Measurements from ENCODE around the gene NKX6-2.

DNA sequence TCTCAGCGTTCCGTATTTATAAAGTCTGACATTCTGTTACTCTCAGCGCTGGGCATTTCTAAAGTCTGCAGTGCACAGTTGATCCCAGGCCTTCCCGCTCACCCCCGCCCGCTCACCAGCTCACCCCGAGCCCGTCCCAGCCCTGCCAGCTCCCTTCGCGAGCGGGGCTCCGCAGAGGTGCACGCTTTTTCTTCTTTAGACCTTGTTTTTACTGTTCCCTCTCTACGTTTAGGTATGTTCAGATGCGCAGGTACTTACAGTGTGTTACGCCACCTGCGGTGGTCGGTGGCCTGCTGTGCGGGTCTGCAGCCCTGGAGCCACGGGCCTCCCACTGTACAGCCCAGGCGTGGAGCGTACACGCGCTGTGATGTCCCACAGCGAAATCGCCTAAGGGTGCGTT is 28.8 kb downstream of the NKX6-2 start:
- TF ChIP-seq JUND (IDR thresholded peaks at IDR 0.05) (no peak), RAD21 (IDR thresholded peaks at IDR 0.05) (no peak), SP1 (IDR thresholded peaks at IDR 0.05) (no peak), EGR1 (IDR thresholded peaks at IDR 0.05; ENCODE audit: low read depth in 2 of 2) (no peak), GABPA (IDR thresholded peaks at IDR 0.05 in 1 of 2, conservative IDR thresholded peaks at IDR 0.05 in 1 of 2) (no peak)
- TF ChIP-seq, protein P1, sequence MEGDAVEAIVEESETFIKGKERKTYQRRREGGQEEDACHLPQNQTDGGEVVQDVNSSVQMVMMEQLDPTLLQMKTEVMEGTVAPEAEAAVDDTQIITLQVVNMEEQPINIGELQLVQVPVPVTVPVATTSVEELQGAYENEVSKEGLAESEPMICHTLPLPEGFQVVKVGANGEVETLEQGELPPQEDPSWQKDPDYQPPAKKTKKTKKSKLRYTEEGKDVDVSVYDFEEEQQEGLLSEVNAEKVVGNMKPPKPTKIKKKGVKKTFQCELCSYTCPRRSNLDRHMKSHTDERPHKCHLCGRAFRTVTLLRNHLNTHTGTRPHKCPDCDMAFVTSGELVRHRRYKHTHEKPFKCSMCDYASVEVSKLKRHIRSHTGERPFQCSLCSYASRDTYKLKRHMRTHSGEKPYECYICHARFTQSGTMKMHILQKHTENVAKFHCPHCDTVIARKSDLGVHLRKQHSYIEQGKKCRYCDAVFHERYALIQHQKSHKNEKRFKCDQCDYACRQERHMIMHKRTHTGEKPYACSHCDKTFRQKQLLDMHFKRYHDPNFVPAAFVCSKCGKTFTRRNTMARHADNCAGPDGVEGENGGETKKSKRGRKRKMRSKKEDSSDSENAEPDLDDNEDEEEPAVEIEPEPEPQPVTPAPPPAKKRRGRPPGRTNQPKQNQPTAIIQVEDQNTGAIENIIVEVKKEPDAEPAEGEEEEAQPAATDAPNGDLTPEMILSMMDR (IDR thresholded peaks at IDR 0.05; ENCODE audit: low read depth, low read length, missing input control): no peak
- TF ChIP-seq, protein P2, sequence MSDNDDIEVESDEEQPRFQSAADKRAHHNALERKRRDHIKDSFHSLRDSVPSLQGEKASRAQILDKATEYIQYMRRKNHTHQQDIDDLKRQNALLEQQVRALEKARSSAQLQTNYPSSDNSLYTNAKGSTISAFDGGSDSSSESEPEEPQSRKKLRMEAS (IDR thresholded peaks at IDR 0.05): no peak
- TF ChIP-seq, protein P3, sequence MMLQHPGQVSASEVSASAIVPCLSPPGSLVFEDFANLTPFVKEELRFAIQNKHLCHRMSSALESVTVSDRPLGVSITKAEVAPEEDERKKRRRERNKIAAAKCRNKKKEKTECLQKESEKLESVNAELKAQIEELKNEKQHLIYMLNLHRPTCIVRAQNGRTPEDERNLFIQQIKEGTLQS (IDR thresholded peaks at IDR 0.05): no peak
- TF ChIP-seq, protein P4, sequence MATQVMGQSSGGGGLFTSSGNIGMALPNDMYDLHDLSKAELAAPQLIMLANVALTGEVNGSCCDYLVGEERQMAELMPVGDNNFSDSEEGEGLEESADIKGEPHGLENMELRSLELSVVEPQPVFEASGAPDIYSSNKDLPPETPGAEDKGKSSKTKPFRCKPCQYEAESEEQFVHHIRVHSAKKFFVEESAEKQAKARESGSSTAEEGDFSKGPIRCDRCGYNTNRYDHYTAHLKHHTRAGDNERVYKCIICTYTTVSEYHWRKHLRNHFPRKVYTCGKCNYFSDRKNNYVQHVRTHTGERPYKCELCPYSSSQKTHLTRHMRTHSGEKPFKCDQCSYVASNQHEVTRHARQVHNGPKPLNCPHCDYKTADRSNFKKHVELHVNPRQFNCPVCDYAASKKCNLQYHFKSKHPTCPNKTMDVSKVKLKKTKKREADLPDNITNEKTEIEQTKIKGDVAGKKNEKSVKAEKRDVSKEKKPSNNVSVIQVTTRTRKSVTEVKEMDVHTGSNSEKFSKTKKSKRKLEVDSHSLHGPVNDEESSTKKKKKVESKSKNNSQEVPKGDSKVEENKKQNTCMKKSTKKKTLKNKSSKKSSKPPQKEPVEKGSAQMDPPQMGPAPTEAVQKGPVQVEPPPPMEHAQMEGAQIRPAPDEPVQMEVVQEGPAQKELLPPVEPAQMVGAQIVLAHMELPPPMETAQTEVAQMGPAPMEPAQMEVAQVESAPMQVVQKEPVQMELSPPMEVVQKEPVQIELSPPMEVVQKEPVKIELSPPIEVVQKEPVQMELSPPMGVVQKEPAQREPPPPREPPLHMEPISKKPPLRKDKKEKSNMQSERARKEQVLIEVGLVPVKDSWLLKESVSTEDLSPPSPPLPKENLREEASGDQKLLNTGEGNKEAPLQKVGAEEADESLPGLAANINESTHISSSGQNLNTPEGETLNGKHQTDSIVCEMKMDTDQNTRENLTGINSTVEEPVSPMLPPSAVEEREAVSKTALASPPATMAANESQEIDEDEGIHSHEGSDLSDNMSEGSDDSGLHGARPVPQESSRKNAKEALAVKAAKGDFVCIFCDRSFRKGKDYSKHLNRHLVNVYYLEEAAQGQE (IDR thresholded peaks at IDR 0.05): no peak
- TF ChIP-seq, protein P5, sequence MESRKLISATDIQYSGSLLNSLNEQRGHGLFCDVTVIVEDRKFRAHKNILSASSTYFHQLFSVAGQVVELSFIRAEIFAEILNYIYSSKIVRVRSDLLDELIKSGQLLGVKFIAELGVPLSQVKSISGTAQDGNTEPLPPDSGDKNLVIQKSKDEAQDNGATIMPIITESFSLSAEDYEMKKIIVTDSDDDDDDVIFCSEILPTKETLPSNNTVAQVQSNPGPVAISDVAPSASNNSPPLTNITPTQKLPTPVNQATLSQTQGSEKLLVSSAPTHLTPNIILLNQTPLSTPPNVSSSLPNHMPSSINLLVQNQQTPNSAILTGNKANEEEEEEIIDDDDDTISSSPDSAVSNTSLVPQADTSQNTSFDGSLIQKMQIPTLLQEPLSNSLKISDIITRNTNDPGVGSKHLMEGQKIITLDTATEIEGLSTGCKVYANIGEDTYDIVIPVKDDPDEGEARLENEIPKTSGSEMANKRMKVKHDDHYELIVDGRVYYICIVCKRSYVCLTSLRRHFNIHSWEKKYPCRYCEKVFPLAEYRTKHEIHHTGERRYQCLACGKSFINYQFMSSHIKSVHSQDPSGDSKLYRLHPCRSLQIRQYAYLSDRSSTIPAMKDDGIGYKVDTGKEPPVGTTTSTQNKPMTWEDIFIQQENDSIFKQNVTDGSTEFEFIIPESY (IDR thresholded peaks at IDR 0.05): no peak
